Measurements from ENCODE around the gene CREB5. TPM values are rescaled to one million over a fixed set of nuclear protein-coding genes. Genes with fewer than 3 reads are reported as not detected.

Gene CREB5
- total and polyA plus RNA-seq, 2 experiments from 2014 or later, result 2.4 to 4.4 TPM

- no peaks in the 10 kb centered on the region for H3K9me3 Mint-ChIP-seq
- peaks cover 10% of the 10 kb centered on the region for H3K27me3 Mint-ChIP-seq (ENCODE audit: insufficient read depth, low read depth, poor library complexity)
- DNase-seq (ENCODE audit: low spot score) (no peak), ATAC-seq (peak; percentile 65)
- Histone ChIP-seq H3K27me3 (ENCODE audit: insufficient read depth) (no peaks in the 10 kb centered on the region), H3K79me2 (replicated peaks; ENCODE audit: insufficient read depth) (no peaks in the 10 kb centered on the region), H3K4me2 (no peak overlapping the region), H4K20me1 (replicated peaks; ENCODE audit: insufficient read depth) (no peaks in the 10 kb centered on the region), H3K36me3 (ENCODE audit: insufficient read depth) (no peaks in the 10 kb centered on the region), H3K4me3 (no peak overlapping the region), H3F3A (replicated peaks; ENCODE audit: low read depth) (no peaks in the 10 kb centered on the region), H3K9me2 (ENCODE audit: insufficient read depth) (no peaks in the 10 kb centered on the region), H3K4me1 (ENCODE audit: insufficient read depth) (peaks cover 17% of the 10 kb centered on the region), H2AFZ (peak overlapping the region; percentile 9; the same call in 1 of the 2 replicates), H3K27ac (ENCODE audit: low read depth) (no peak overlapping the region)
- H3K4me3 Mint-ChIP-seq, result no peak overlapping the region
- TF ChIP-seq CREB1 (CRISPR knock-in tag; IDR thresholded peaks at IDR 0.05; ENCODE audit: low read depth), result no peak
- no peak for TF ChIP-seq EZH2 (IDR thresholded peaks at IDR 0.05; ENCODE audit: low read depth, unreplicated experiment)
- no peak for TF ChIP-seq POLR2AphosphoS5 (IDR thresholded peaks at IDR 0.05; ENCODE audit: low read depth)
- TF ChIP-seq EZH2phosphoT487 (IDR thresholded peaks at IDR 0.05; ENCODE audit: unreplicated experiment), result no peak
- TF ChIP-seq ZNF331 (CRISPR knock-in tag; IDR thresholded peaks at IDR 0.05; ENCODE audit: low read depth), result no peak
- TF ChIP-seq, protein P1, sequence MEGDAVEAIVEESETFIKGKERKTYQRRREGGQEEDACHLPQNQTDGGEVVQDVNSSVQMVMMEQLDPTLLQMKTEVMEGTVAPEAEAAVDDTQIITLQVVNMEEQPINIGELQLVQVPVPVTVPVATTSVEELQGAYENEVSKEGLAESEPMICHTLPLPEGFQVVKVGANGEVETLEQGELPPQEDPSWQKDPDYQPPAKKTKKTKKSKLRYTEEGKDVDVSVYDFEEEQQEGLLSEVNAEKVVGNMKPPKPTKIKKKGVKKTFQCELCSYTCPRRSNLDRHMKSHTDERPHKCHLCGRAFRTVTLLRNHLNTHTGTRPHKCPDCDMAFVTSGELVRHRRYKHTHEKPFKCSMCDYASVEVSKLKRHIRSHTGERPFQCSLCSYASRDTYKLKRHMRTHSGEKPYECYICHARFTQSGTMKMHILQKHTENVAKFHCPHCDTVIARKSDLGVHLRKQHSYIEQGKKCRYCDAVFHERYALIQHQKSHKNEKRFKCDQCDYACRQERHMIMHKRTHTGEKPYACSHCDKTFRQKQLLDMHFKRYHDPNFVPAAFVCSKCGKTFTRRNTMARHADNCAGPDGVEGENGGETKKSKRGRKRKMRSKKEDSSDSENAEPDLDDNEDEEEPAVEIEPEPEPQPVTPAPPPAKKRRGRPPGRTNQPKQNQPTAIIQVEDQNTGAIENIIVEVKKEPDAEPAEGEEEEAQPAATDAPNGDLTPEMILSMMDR (conservative IDR thresholded peaks at IDR 0.05; ENCODE audit: low read depth in 2 of 2), result no peak
- no peak for TF ChIP-seq JUNB (IDR thresholded peaks at IDR 0.05; ENCODE audit: unreplicated experiment)
- no peak for TF ChIP-seq NANOG (IDR thresholded peaks at IDR 0.05; ENCODE audit: borderline replicate concordance)
- TF ChIP-seq ZNF114 (CRISPR knock-in tag; IDR thresholded peaks at IDR 0.05), result no peak
- no peak for TF ChIP-seq ETS1 (IDR thresholded peaks at IDR 0.05)
- TF ChIP-seq STAT1 (IDR thresholded peaks at IDR 0.05; ENCODE audit: unreplicated experiment), result no peak
- TF ChIP-seq ZNF462 (CRISPR knock-in tag; IDR thresholded peaks at IDR 0.05), result no peak
- TF ChIP-seq, protein P2, sequence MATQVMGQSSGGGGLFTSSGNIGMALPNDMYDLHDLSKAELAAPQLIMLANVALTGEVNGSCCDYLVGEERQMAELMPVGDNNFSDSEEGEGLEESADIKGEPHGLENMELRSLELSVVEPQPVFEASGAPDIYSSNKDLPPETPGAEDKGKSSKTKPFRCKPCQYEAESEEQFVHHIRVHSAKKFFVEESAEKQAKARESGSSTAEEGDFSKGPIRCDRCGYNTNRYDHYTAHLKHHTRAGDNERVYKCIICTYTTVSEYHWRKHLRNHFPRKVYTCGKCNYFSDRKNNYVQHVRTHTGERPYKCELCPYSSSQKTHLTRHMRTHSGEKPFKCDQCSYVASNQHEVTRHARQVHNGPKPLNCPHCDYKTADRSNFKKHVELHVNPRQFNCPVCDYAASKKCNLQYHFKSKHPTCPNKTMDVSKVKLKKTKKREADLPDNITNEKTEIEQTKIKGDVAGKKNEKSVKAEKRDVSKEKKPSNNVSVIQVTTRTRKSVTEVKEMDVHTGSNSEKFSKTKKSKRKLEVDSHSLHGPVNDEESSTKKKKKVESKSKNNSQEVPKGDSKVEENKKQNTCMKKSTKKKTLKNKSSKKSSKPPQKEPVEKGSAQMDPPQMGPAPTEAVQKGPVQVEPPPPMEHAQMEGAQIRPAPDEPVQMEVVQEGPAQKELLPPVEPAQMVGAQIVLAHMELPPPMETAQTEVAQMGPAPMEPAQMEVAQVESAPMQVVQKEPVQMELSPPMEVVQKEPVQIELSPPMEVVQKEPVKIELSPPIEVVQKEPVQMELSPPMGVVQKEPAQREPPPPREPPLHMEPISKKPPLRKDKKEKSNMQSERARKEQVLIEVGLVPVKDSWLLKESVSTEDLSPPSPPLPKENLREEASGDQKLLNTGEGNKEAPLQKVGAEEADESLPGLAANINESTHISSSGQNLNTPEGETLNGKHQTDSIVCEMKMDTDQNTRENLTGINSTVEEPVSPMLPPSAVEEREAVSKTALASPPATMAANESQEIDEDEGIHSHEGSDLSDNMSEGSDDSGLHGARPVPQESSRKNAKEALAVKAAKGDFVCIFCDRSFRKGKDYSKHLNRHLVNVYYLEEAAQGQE (IDR thresholded peaks at IDR 0.05; ENCODE audit: unreplicated experiment), result no peak
- peaks cover 31% of the 10 kb centered on the region for H3K4me1 Mint-ChIP-seq
- H3K27ac Mint-ChIP-seq, result no peak overlapping the region; the same call in 1 of the 2 replicates
- H3K36me3 Mint-ChIP-seq (ENCODE audit: low read depth), result no peaks in the 10 kb centered on the region
These were observed 75.9 kb downstream of the CREB5 start for GRCh38 chr7:28488061-28488791.
